Neural progenitor cell (in vitro differentiated cells): Measurements from ENCODE around the gene ZCWPW1.

Source experiments
- CTCF ChIP-seq: fragments of 200-600 bp; sonication (generic); IDR thresholded peaks from 2 replicates; pipeline ENCODE4 v1.5.1; 2017; ENCODE audit warnings: antibody characterized with exemption, mild to moderate bottlenecking
- EZH2 ChIP-seq: fragments of 200-600 bp; sonication (generic); IDR thresholded peaks from 2 replicates; pipeline ENCODE4 v1.6.1; 2017; ENCODE audit warnings: antibody characterized with exemption, mild to moderate bottlenecking, moderate library complexity
- EZH2phosphoT487 ChIP-seq: fragments of 200-600 bp; sonication (generic); IDR thresholded peaks from 2 replicates; pipeline ENCODE4 v1.6.1; 2017; ENCODE audit warnings: antibody characterized with exemption

GRCh38 chr7:100434297-100435144 is 6.0 kb upstream of the ZCWPW1 start:
- TF ChIP-seq CTCF, result no peak
- no peak for TF ChIP-seq EZH2
- TF ChIP-seq EZH2phosphoT487, result no peak
